ENCODE data around the gene CDR2L.

CDR2L gene

DNA sequence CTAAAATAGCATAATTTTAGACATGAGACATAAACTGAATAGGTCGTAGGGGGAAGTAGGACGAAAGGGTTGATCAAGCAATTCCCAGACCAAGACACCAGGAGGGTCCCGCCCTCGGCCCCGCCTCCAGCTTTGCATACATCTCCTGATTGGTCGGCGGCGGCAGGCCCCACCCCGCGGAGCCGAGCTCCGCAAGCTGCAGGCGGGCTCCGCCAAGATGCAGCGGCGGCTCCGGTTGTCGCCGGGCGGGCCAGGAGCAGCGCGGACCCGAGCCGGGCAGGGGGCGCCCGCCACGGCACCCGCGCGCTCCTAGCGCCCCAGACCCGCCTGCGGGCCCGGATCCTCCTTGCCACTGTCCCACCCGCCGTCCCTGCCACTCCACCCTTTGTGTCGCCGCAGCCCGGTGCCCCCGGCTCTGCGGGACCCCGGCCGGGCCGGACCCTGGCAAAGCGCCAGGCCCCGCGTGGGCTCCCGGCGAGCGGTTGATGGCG is at the start of gene CDR2L:
Gene CDR2L, plus strand, starts transcription at position 215 of the 491 bp plus-strand sequence. CDS start 412 bp downstream, outside the sequence.
- peak; percentile 93 for DNase-seq

- DNase-seq, result no peak
Measured at GRCh38 chr17:74938194-74938950, 49.1 kb upstream of the CDR2L start.

- DNase-seq, result no peak
Measured at GRCh38 chr17:74939534-74939933, 47.9 kb upstream of the CDR2L start.

GRCh38 chr17:74941128-74941725 is 46.2 kb upstream of the CDR2L start:
- DNase-seq, result no peak

DNA sequence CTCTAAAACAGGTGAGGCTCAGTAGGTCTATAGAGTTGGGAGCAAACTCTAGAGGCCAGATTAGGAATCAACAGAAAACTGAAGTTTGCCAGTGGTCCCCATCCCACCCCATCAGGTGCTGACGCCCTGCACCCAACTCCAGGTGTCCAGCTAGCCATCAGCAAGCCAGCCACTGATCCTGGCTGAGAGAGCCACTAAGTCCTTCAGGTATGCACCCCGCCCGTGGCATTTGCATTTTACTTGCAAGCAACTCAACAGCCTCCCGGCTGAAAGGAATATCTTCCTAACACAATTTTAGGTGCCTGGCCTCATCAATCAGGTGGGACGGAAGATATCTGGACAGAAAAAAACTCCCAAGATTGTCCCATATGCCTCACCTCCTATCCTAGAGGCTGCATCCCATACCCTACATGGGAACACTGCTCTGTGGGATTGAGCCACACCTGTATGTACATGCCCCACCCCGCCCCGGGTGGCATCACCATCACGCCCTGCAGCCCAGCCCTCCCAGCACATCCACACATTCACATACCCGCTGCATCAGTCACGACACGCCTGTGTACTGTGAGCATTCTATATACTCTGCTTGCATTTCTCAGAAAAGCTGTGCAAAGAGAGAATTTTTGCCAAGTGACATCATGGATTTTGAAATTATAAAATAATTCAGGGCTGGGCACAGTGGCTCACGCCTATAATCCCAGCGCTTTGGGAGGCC is 43.5 kb upstream of the CDR2L start:
- DNase-seq, result no peak

DNA sequence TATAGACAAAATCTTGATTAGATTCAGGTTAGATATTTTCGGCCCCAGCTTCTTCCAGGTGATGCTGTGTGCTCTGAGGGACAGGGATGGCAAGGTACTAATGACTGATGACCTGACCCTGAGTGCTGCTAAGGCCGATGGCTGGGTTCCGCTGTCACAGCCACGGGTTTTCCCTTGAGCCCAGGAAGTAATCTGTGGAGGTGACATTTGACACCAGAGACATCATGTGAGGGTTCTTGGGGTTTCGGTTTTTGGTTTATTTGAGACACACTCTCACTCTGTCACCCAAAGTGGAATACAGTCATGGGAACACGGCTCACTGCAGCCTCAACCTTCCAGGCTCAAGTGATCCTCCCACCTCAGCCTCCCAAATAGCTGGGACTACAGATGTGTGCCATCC is 41.9 kb upstream of the CDR2L start:
- no peak for DNase-seq

DNA sequence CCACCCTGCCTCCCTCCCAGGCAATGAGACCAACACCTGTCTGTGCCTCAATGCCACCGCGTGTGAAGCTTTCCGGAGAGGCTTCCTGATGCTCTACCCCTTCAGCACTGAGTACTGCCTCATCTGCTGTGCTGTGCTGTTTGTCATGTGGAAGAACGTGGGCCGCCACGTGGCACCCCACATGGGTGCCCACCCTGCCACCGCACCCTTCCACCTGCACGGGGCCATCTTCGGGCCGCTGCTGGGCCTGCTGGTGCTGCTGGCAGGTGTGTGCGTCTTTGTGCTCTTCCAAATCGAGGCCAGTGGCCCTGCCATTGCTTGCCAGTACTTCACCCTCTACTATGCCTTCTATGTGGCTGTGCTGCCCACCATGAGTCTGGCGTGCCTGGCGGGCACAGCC is 40.8 kb upstream of the CDR2L start:
- no peak for DNase-seq

DNA sequence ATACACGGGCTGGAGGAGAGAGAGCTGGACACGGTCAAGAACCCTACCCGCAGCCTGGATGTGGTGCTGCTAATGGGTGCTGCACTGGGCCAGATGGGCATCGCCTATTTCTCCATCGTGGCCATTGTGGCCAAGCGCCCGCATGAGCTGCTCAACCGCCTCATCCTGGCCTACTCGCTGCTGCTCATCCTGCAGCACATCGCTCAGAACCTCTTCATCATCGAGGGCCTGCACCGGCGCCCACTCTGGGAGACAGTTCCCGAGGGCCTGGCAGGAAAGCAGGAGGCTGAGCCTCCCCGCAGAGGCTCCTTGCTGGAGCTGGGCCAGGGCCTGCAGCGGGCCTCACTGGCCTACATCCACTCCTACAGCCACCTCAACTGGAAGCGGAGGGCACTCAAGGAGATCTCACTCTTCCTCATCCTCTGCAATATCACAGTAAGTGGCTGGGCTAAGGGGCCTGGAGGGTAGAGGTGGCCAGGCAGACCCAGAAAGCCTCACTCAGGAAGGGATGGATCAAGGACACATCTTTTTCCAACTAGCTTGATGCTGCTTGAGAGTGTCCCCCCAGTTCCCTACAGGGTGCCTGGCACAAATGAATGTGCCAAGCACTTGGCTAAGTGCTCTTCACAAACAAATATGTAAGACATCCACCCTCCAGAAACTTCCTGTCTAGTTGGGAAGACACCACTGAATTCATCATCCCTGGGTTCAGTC is 40.2 kb upstream of the CDR2L start:
- no peak for DNase-seq

DNA sequence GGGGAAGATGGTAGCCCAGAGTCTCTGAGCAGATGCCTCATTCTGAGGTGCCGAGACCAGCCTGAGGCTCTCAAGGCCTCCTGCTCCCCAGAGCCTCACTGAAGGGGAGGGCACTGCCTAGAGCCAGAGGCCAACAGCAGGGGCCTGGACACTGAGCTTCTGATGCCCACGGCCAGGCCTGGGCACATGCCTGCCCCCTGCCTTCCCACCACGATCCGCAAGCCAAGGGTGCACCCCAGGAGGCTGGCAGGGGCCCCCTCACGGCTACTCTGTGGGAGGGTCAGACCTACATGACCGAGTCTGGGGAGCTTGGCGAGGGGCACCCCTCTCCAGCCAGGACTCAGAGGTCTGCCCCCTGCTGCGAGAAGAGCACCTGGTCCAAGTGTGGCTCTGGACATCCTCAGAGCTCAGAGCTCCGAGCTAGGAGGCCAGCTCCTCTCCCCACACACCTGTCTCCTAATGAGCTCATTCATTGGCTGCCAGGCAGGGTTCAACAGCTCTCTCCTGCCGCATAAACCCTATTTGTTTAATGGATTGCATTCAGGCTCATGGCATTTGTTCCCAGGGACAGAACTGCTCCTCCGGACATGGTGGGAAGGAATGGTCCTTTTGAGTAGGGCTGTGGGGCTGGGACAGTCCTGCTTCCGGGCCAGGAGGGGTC is 37.8 kb upstream of the CDR2L start:
- DNase-seq, result no peak

GRCh38 chr17:74950207-74950606 is 37.2 kb upstream of the CDR2L start:
- DNase-seq, result no peak

GRCh38 chr17:74951065-74951464 is 36.4 kb upstream of the CDR2L start:
- DNase-seq, result no peak

DNA sequence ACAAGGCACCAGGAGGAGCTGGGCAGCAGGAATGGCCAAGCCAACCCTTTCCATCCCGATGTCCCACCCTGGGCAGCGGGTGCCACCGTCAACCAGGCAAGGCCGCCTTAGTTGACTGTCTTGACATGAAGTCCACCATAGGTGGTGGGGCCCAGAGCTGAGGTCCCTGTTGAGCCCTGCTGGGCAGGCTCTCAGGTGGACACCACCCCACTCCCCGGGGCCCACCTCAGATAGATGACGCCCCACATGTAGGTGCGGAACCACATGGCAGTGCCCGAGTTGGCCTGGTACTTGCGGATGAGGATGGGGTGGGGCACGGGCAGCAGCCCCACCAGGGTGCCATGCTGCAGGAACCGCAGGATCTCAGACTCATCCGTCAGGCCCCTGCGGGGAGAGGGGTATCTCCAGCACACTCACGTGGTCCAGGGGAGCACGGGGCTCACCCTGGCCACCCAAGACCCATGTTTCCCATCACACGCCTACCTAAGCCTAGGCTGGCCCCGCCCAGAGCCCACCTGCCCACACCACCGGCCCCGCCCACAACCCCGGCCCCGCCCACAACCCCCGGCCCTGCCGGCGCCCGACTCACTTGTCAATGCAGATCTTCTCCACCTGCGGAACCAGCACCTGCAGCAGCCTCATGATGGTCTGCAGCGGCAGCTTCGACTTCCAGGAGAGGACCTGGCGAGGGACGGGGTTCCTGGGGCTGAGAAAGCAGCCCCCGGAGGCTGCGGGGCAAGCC is 35.6 kb upstream of the CDR2L start:
- no peak for DNase-seq

- DNase-seq, result no peak
Measured at GRCh38 chr17:74952431-74953133, 34.9 kb upstream of the CDR2L start.

GRCh38 chr17:74953134-74953687 is 34.2 kb upstream of the CDR2L start:
- no peak for DNase-seq

DNA sequence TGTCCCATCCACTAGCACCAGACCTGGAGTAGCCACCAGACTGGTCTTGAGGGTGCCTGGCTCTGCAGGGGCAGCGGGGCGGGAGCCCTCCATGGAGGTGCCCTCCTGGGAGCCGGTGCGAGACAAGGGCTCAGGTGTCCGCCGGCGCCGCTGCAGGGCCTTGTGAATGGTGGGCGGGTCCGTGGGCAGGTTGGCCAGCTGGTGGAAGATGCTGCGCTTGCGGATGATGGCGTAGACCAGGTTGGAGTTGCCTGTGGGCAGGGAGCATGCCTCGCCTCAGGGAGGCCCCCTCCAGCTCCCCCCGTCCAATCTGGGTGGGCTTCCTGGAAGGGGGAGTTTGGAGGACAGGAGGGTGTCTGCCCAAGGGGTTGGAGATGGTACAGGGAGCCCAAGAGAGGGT is 33.3 kb upstream of the CDR2L start:
- DNase-seq, result no peak

- DNase-seq, result no peak
Measured at GRCh38 chr17:74954665-74955421, 32.6 kb upstream of the CDR2L start.

GRCh38 chr17:74956093-74956492 is 31.3 kb upstream of the CDR2L start:
- DNase-seq, result no peak

- DNase-seq, result peak; percentile 83
Measured at GRCh38 chr17:74957935-74958740, 29.3 kb upstream of the CDR2L start.

DNA sequence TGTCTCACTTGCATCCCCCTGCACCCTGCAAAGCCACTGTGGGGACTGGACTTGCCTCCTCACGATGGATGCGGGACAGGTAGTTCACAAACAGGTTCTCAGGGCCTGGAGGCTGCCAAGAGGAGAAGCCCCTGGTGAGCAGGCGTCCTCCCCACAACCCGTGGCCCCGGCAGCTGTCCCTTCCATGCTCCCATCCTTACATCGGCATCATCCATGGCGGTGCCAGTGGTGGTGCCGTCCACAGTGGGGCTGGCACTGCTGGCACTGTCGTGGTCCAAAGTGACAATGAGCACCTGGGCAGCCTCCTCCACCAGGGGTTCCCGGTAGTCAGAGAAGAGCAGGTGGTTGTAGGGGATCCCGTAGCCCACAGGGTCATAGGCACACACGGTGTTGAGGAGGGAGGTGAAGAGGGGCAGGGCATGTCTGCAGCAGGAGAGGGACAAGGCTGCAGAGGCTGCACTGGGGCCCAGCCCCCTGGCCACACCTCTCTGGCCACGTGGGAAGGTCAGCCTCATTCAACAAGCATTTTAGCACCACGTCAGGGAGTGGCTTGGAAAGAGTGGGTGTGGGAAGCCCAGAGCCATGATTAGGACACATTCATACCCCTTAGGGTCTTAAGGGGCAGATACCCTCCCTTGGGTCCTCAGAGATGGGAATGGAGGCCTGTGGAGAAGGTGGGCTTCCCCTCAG is 27.5 kb upstream of the CDR2L start:
- no peak for DNase-seq
